Mucosa of stomach (tissue), 1 donor: ENCODE measurements around the gene KIAA1328.

Experiments
- H3K27me3 ChIP-seq: one replicate; pipeline ENCODE4 v1.7.0; 2013; ENCODE audit warnings: mild to moderate bottlenecking, low read length; ENCODE audit not compliant: control insufficient read depth, insufficient read depth
- H3K36me3 ChIP-seq: one replicate; pipeline ENCODE4 v1.7.0; 2013; ENCODE audit warnings: low read length; ENCODE audit not compliant: control insufficient read depth, insufficient read depth
- H3K4me1 ChIP-seq: one replicate; pipeline ENCODE4 v1.7.0; 2013; ENCODE audit warnings: mild to moderate bottlenecking, low read length; ENCODE audit not compliant: control insufficient read depth, insufficient read depth
- H3K4me3 ChIP-seq: one replicate; pipeline ENCODE4 v1.7.0; 2013; ENCODE audit warnings: low read length
- H3K9ac ChIP-seq: one replicate; pipeline ENCODE4 v1.7.0; 2013; ENCODE audit warnings: mild to moderate bottlenecking, low read length, moderate library complexity
- H3K9me3 ChIP-seq: one replicate; pipeline ENCODE4 v1.7.0; 2013; ENCODE audit warnings: mild to moderate bottlenecking, low read length, moderate library complexity; ENCODE audit not compliant: control insufficient read depth
- donor health status: Pancreatic carcinoma.

KIAA1328 gene

GRCh38 chr18:37243741-37244140 lies 414.8 kb downstream of the KIAA1328 start:
- no peak overlapping the region for H3K4me3 ChIP-seq
- no peaks in the 10 kb centered on the region for H3K4me1 ChIP-seq
- H3K27me3 ChIP-seq, result peaks cover 6% of the 10 kb centered on the region
- H3K9ac ChIP-seq, result no peak overlapping the region
- no peaks in the 10 kb centered on the region for H3K9me3 ChIP-seq
- no peaks in the 10 kb centered on the region for H3K36me3 ChIP-seq

GRCh38 chr18:37244618-37245017 lies 415.7 kb downstream of the KIAA1328 start:
- no peaks in the 10 kb centered on the region for H3K4me1 ChIP-seq
- no peak overlapping the region for H3K9ac ChIP-seq
- peaks cover 6% of the 10 kb centered on the region for H3K27me3 ChIP-seq
- H3K9me3 ChIP-seq, result no peaks in the 10 kb centered on the region
- H3K36me3 ChIP-seq, result no peaks in the 10 kb centered on the region
- H3K4me3 ChIP-seq, result no peak overlapping the region

GRCh38 chr18:37246779-37247340 lies 417.9 kb downstream of the KIAA1328 start:
- no peak overlapping the region for H3K4me3 ChIP-seq
- no peaks in the 10 kb centered on the region for H3K4me1 ChIP-seq
- no peaks in the 10 kb centered on the region for H3K36me3 ChIP-seq
- no peak overlapping the region for H3K9ac ChIP-seq
- peaks cover 6% of the 10 kb centered on the region for H3K27me3 ChIP-seq
- H3K9me3 ChIP-seq, result no peaks in the 10 kb centered on the region

- Histone ChIP-seq H3K36me3 (no peaks in the 10 kb centered on the region), H3K4me3 (no peak overlapping the region), H3K9me3 (no peaks in the 10 kb centered on the region), H3K27me3 (peaks cover 6% of the 10 kb centered on the region), H3K4me1 (no peaks in the 10 kb centered on the region), H3K9ac (no peak overlapping the region)
These were observed 418.7 kb downstream of the KIAA1328 start for GRCh38 chr18:37247497-37248161.

- Histone ChIP-seq H3K4me3 (no peak overlapping the region), H3K9ac (no peak overlapping the region), H3K27me3 (peaks cover 12% of the 10 kb centered on the region), H3K9me3 (no peaks in the 10 kb centered on the region), H3K36me3 (no peaks in the 10 kb centered on the region), H3K4me1 (no peaks in the 10 kb centered on the region)
These were observed 419.4 kb downstream of the KIAA1328 start for GRCh38 chr18:37248281-37248680.

GRCh38 chr18:37249171-37249886 lies 420.4 kb downstream of the KIAA1328 start:
- no peaks in the 10 kb centered on the region for H3K36me3 ChIP-seq
- no peak overlapping the region for H3K4me3 ChIP-seq
- H3K9ac ChIP-seq, result no peak overlapping the region
- H3K4me1 ChIP-seq, result no peaks in the 10 kb centered on the region
- peaks cover 16% of the 10 kb centered on the region for H3K27me3 ChIP-seq
- H3K9me3 ChIP-seq, result no peaks in the 10 kb centered on the region

GRCh38 chr18:37249895-37250618 lies 421.1 kb downstream of the KIAA1328 start:
- H3K36me3 ChIP-seq, result no peaks in the 10 kb centered on the region
- no peak overlapping the region for H3K4me3 ChIP-seq
- no peak overlapping the region for H3K9ac ChIP-seq
- no peaks in the 10 kb centered on the region for H3K4me1 ChIP-seq
- H3K9me3 ChIP-seq, result no peaks in the 10 kb centered on the region
- H3K27me3 ChIP-seq, result peaks cover 18% of the 10 kb centered on the region

- Histone ChIP-seq H3K36me3 (no peaks in the 10 kb centered on the region), H3K27me3 (peaks cover 28% of the 10 kb centered on the region), H3K9ac (no peak overlapping the region), H3K9me3 (no peaks in the 10 kb centered on the region), H3K4me1 (no peaks in the 10 kb centered on the region), H3K4me3 (no peak overlapping the region)
These were observed 422.8 kb downstream of the KIAA1328 start for GRCh38 chr18:37251679-37252078.

- Histone ChIP-seq H3K9me3 (no peaks in the 10 kb centered on the region), H3K4me1 (no peaks in the 10 kb centered on the region), H3K4me3 (no peak overlapping the region), H3K36me3 (no peaks in the 10 kb centered on the region), H3K9ac (no peak overlapping the region), H3K27me3 (peaks cover 28% of the 10 kb centered on the region)
These were observed 423.4 kb downstream of the KIAA1328 start for GRCh38 chr18:37252342-37252741.

- Histone ChIP-seq H3K9me3 (no peaks in the 10 kb centered on the region), H3K9ac (no peak overlapping the region), H3K36me3 (no peaks in the 10 kb centered on the region), H3K27me3 (peaks cover 28% of the 10 kb centered on the region), H3K4me1 (no peaks in the 10 kb centered on the region), H3K4me3 (no peak overlapping the region)
These were observed 424.0 kb downstream of the KIAA1328 start for GRCh38 chr18:37252854-37253393.

- no peak overlapping the region for H3K9ac ChIP-seq
- H3K4me1 ChIP-seq, result no peaks in the 10 kb centered on the region
- H3K36me3 ChIP-seq, result no peaks in the 10 kb centered on the region
- no peak overlapping the region for H3K4me3 ChIP-seq
- H3K27me3 ChIP-seq, result peaks cover 32% of the 10 kb centered on the region
- no peaks in the 10 kb centered on the region for H3K9me3 ChIP-seq
These were observed 424.7 kb downstream of the KIAA1328 start for GRCh38 chr18:37253394-37254235.
